ENCODE measurements around the gene BAIAP2. TPM values are rescaled to one million over a fixed set of nuclear protein-coding genes. Genes with fewer than 3 reads are reported as not detected.
A peak's percentile ranks its signal among the peaks of the same experiment; 100 is the strongest.

The BAIAP2 gene
- total and polyA plus RNA-seq, 3 experiments from 2014 or later: 5.3 to 8.8 (median 6.6) TPM

GRCh38 chr17:81044428-81044763, 9.4 kb downstream of the BAIAP2 start:
- ChIA-PET POLR2A (no interaction called here), CTCF (interaction anchor here (1.1 kb wide), 1 partner anchor 57 kb away, joined by 3 read pairs; no protein-coding TSS in a partner anchor)
- no peaks in the 10 kb centered on the region for H3K36me3 ChIP-seq (ENCODE audit: insufficient read depth, low read length)
- H3K27ac ChIP-seq (ENCODE audit: low read depth, low read length): no peak overlapping the region
- H3K4me1 Mint-ChIP-seq: peaks cover 4 to 15% (median 6%) of the 10 kb centered on the region in 3 donors
- H3K36me3 Mint-ChIP-seq: no peaks in the 10 kb centered on the region
- H3K4me3 Mint-ChIP-seq: peak overlapping the region in 1 of 7 donors; percentile 46
- no peak overlapping the region for H3K27ac Mint-ChIP-seq
- no peaks in the 10 kb centered on the region for H3K27me3 ChIP-seq (ENCODE audit: insufficient read depth, low read length, poor library complexity, severe bottlenecking)
- no peaks in the 10 kb centered on the region for H3K9me3 Mint-ChIP-seq
- H3K4me1 ChIP-seq (ENCODE audit: insufficient read depth, low read length): peaks cover 4% of the 10 kb centered on the region
- no peak for DNase-seq
- H3K27me3 Mint-ChIP-seq: peaks cover 2 to 3% of the 10 kb centered on the region in 2 donors
- no peaks in the 10 kb centered on the region for H3K9me3 ChIP-seq (ENCODE audit: low read length)
- H3K4me3 ChIP-seq (ENCODE audit: low read length): no peak overlapping the region

GRCh38 chr17:81044764-81045589, 10.0 kb downstream of the BAIAP2 start:
- Histone ChIP-seq H3K27ac (ENCODE audit: low read depth, low read length) (no peak overlapping the region), H3K4me1 (ENCODE audit: insufficient read depth, low read length) (peaks cover 10% of the 10 kb centered on the region), H3K4me3 (ENCODE audit: low read length) (no peak overlapping the region), H3K36me3 (ENCODE audit: insufficient read depth, low read length) (no peaks in the 10 kb centered on the region), H3K27me3 (ENCODE audit: insufficient read depth, low read length, poor library complexity, severe bottlenecking) (no peaks in the 10 kb centered on the region), H3K9me3 (ENCODE audit: low read length) (no peaks in the 10 kb centered on the region)
- Mint-ChIP-seq H3K36me3 (no peaks in the 10 kb centered on the region), H3K27me3 (peaks cover 2 to 5% of the 10 kb centered on the region in 2 donors), H3K27ac (no peak overlapping the region), H3K4me3 (peak overlapping the region in 1 of 7 donors; percentile 46), H3K9me3 (no peaks in the 10 kb centered on the region), H3K4me1 (peaks cover 7 to 19% (median 9%) of the 10 kb centered on the region in 3 donors)
- no peak for DNase-seq
- POLR2A ChIA-PET: interaction anchor here (1.1 kb wide), 1 partner anchor 193 kb away, joined by 3 read pairs; no protein-coding TSS in a partner anchor
- CTCF ChIA-PET: interaction anchor here (1.1 kb wide), 1 partner anchor 57 kb away, joined by 3 read pairs; no protein-coding TSS in a partner anchor

GRCh38 chr17:81045590-81046095, 10.7 kb downstream of the BAIAP2 start:
- no peak for DNase-seq

GRCh38 chr17:81046132-81046769, 11.3 kb downstream of the BAIAP2 start:
- Histone ChIP-seq H3K4me1 (ENCODE audit: insufficient read depth, low read length) (peaks cover 11% of the 10 kb centered on the region), H3K9me3 (ENCODE audit: low read length) (no peaks in the 10 kb centered on the region), H3K36me3 (ENCODE audit: insufficient read depth, low read length) (no peaks in the 10 kb centered on the region), H3K4me3 (ENCODE audit: low read length) (no peak overlapping the region), H3K27me3 (ENCODE audit: insufficient read depth, low read length, poor library complexity, severe bottlenecking) (no peaks in the 10 kb centered on the region), H3K27ac (ENCODE audit: low read depth, low read length) (no peak overlapping the region)
- Mint-ChIP-seq H3K9me3 (no peaks in the 10 kb centered on the region), H3K4me1 (peaks cover 7 to 23% (median 9%) of the 10 kb centered on the region in 3 donors), H3K36me3 (no peaks in the 10 kb centered on the region), H3K4me3 (no peak overlapping the region), H3K27ac (no peak overlapping the region), H3K27me3 (peaks cover 2 to 5% of the 10 kb centered on the region in 2 donors)
- no peak for DNase-seq
- CTCF ChIA-PET: no interaction called here
- POLR2A ChIA-PET: interaction anchor here (1.1 kb wide), 1 partner anchor 192 kb away, joined by 3 read pairs; no protein-coding TSS in a partner anchor

More at GRCh38 chr17:81045590-81046095, 10.7 kb downstream of the BAIAP2 start:
- Histone ChIP-seq H3K36me3 (ENCODE audit: insufficient read depth, low read length) (no peaks in the 10 kb centered on the region), H3K27me3 (ENCODE audit: insufficient read depth, low read length, poor library complexity, severe bottlenecking) (no peaks in the 10 kb centered on the region), H3K27ac (ENCODE audit: low read depth, low read length) (no peak overlapping the region), H3K4me1 (ENCODE audit: insufficient read depth, low read length) (peaks cover 11% of the 10 kb centered on the region), H3K9me3 (ENCODE audit: low read length) (no peaks in the 10 kb centered on the region), H3K4me3 (ENCODE audit: low read length) (no peak overlapping the region)
- Mint-ChIP-seq H3K36me3 (no peaks in the 10 kb centered on the region), H3K9me3 (no peaks in the 10 kb centered on the region), H3K4me1 (peaks cover 7 to 23% (median 9%) of the 10 kb centered on the region in 3 donors), H3K27ac (no peak overlapping the region), H3K27me3 (peaks cover 2 to 5% of the 10 kb centered on the region in 2 donors), H3K4me3 (no peak overlapping the region)
- ChIA-PET POLR2A (interaction anchor here (1.1 kb wide), 1 partner anchor 193 kb away, joined by 3 read pairs; no protein-coding TSS in a partner anchor), CTCF (no interaction called here)

- Mint-ChIP-seq H3K36me3 (no peaks in the 10 kb centered on the region), H3K9me3 (no peaks in the 10 kb centered on the region), H3K27me3 (peaks cover 2 to 5% of the 10 kb centered on the region in 2 donors), H3K27ac (no peak overlapping the region), H3K4me1 (peaks cover 7 to 23% (median 9%) of the 10 kb centered on the region in 3 donors), H3K4me3 (no peak overlapping the region)
- Histone ChIP-seq H3K9me3 (ENCODE audit: low read length) (no peaks in the 10 kb centered on the region), H3K27me3 (ENCODE audit: insufficient read depth, low read length, poor library complexity, severe bottlenecking) (no peaks in the 10 kb centered on the region), H3K36me3 (ENCODE audit: insufficient read depth, low read length) (no peaks in the 10 kb centered on the region), H3K27ac (ENCODE audit: low read depth, low read length) (no peak overlapping the region), H3K4me3 (ENCODE audit: low read length) (no peak overlapping the region), H3K4me1 (ENCODE audit: insufficient read depth, low read length) (peaks cover 11% of the 10 kb centered on the region)
- ChIA-PET CTCF (interaction anchor here (3.1 kb wide), 1 partner anchor 23 kb away, joined by 7 read pairs; no protein-coding TSS in a partner anchor), POLR2A (no interaction called here)
- DNase-seq: no peak
Measured at GRCh38 chr17:81046770-81047359, 11.9 kb downstream of the BAIAP2 start.

- ChIA-PET POLR2A (no interaction called here), CTCF (interaction anchor here (3.1 kb wide), 1 partner anchor 25 kb away, joined by 7 read pairs; no protein-coding TSS in a partner anchor)
- Histone ChIP-seq H3K36me3 (ENCODE audit: insufficient read depth, low read length) (no peaks in the 10 kb centered on the region), H3K9me3 (ENCODE audit: low read length) (no peaks in the 10 kb centered on the region), H3K4me1 (ENCODE audit: insufficient read depth, low read length) (peaks cover 11% of the 10 kb centered on the region), H3K4me3 (ENCODE audit: low read length) (no peak overlapping the region), H3K27me3 (ENCODE audit: insufficient read depth, low read length, poor library complexity, severe bottlenecking) (no peaks in the 10 kb centered on the region), H3K27ac (ENCODE audit: low read depth, low read length) (no peak overlapping the region)
- H3K36me3 Mint-ChIP-seq: no peaks in the 10 kb centered on the region
- peaks cover 7 to 23% (median 9%) of the 10 kb centered on the region in 3 donors for H3K4me1 Mint-ChIP-seq
- H3K4me3 Mint-ChIP-seq: peak overlapping the region in 4 of 7 donors; percentile 18 to 81 (median 72)
- H3K27ac Mint-ChIP-seq: peak overlapping the region in 1 of 8 donors; percentile 59
- DNase-seq: no peak
- peaks cover 0 to 2% (median 0%) of the 10 kb centered on the region in 5 donors for H3K9me3 Mint-ChIP-seq
- peaks cover 2 to 5% of the 10 kb centered on the region in 2 donors for H3K27me3 Mint-ChIP-seq
Measured at GRCh38 chr17:81048827-81049371, 13.9 kb downstream of the BAIAP2 start.

- H3K4me1 ChIP-seq (ENCODE audit: insufficient read depth, low read length): peaks cover 11% of the 10 kb centered on the region
- peaks cover 7 to 23% (median 9%) of the 10 kb centered on the region in 3 donors for H3K4me1 Mint-ChIP-seq
- H3K9me3 Mint-ChIP-seq: peaks cover 0 to 2% (median 0%) of the 10 kb centered on the region in 5 donors
- no peaks in the 10 kb centered on the region for H3K36me3 ChIP-seq (ENCODE audit: insufficient read depth, low read length)
- ChIA-PET CTCF (interaction anchor here (3.1 kb wide), 1 partner anchor 26 kb away, joined by 7 read pairs; no protein-coding TSS in a partner anchor), POLR2A (no interaction called here)
- no peaks in the 10 kb centered on the region for H3K27me3 ChIP-seq (ENCODE audit: insufficient read depth, low read length, poor library complexity, severe bottlenecking)
- H3K4me3 Mint-ChIP-seq: peak overlapping the region; percentile 18 to 86 (median 76)
- peak overlapping the region in 5 of 8 donors; percentile 59 to 89 (median 75) for H3K27ac Mint-ChIP-seq
- no peaks in the 10 kb centered on the region for H3K36me3 Mint-ChIP-seq
- H3K27me3 Mint-ChIP-seq: peaks cover 2 to 6% of the 10 kb centered on the region in 2 donors
- no peak for DNase-seq
- no peaks in the 10 kb centered on the region for H3K9me3 ChIP-seq (ENCODE audit: low read length)
- H3K4me3 ChIP-seq (ENCODE audit: low read length): no peak overlapping the region
- H3K27ac ChIP-seq (ENCODE audit: low read depth, low read length): no peak overlapping the region
Measured at GRCh38 chr17:81049372-81049911, 14.5 kb downstream of the BAIAP2 start.
